PFSK-1 (cell line): ENCODE results near the gene MAP4K4.

Source experiments
- FOXP2 ChIP-seq: optimal IDR thresholded peaks from 2 replicates; pipeline ENCODE3; 2011; ENCODE audit warnings: borderline replicate concordance, control low read depth, inconsistent platforms; ENCODE audit not compliant: insufficient read depth; ENCODE audit errors: extremely low read length, extremely low read depth
- POLR2AphosphoS5 ChIP-seq: IDR thresholded peaks from 2 replicates; pipeline ENCODE4 v1.6.1; 2012; ENCODE audit warnings: low read depth, mild to moderate bottlenecking, control low read depth, low read length, moderate library complexity
- REST ChIP-seq, 2 experiments: IDR thresholded peaks; 2 replicates each; pipeline versions ENCODE4 v1.6.1 to v1.8.0; 2011 to 2012; ENCODE audit warnings: low read depth in 2 of 2, low read length in 2 of 2, control low read depth in 1 of 2, inconsistent platforms in 1 of 2, mild to moderate bottlenecking in 1 of 2, moderate library complexity in 1 of 2; ENCODE audit not compliant: insufficient read depth in 1 of 2
- SIN3A ChIP-seq: IDR thresholded peaks from 2 replicates; pipeline ENCODE4 v1.6.1; 2012; ENCODE audit warnings: mild to moderate bottlenecking, low read length, moderate library complexity, borderline replicate concordance; ENCODE audit not compliant: insufficient read depth
- TAF1 ChIP-seq: IDR thresholded peaks from 2 replicates; pipeline ENCODE4 v1.6.1; 2012; ENCODE audit warnings: low read length, control low read depth, borderline replicate concordance; ENCODE audit not compliant: insufficient read depth

MAP4K4 gene

GRCh38 chr2:101684313-101684712 is 13.2 kb upstream of the MAP4K4 start:
- no peak for TF ChIP-seq TAF1
- TF ChIP-seq SIN3A, result no peak
- TF ChIP-seq FOXP2, result no peak
- no peak for TF ChIP-seq REST (IDR thresholded peaks at IDR 0.05; ENCODE audit: insufficient read depth in 1 of 2, low read depth in 2 of 2, low read length in 2 of 2)
- no peak for TF ChIP-seq POLR2AphosphoS5

GRCh38 chr2:101688261-101688660 is 9.2 kb upstream of the MAP4K4 start:
- TF ChIP-seq SIN3A (no peak), POLR2AphosphoS5 (no peak), FOXP2 (no peak), TAF1 (no peak), REST (IDR thresholded peaks at IDR 0.05; ENCODE audit: insufficient read depth in 1 of 2, low read depth in 2 of 2, low read length in 2 of 2) (no peak)

- TF ChIP-seq POLR2AphosphoS5, result no peak
- no peak for TF ChIP-seq FOXP2
- TF ChIP-seq TAF1, result no peak
- no peak for TF ChIP-seq REST (IDR thresholded peaks at IDR 0.05; ENCODE audit: insufficient read depth in 1 of 2, low read depth in 2 of 2, low read length in 2 of 2)
- no peak for TF ChIP-seq SIN3A
Measured at GRCh38 chr2:101689114-101689825, 8.2 kb upstream of the MAP4K4 start.

- TF ChIP-seq SIN3A, result no peak
- TF ChIP-seq POLR2AphosphoS5, result no peak
- no peak for TF ChIP-seq TAF1
- no peak for TF ChIP-seq REST (IDR thresholded peaks at IDR 0.05; ENCODE audit: insufficient read depth in 1 of 2, low read depth in 2 of 2, low read length in 2 of 2)
- TF ChIP-seq FOXP2, result no peak
Measured at GRCh38 chr2:101690547-101691152, 6.9 kb upstream of the MAP4K4 start.
